ENCODE results near the gene NR3C2. TPM values are rescaled to one million over a fixed set of nuclear protein-coding genes. Genes with fewer than 3 reads are reported as not detected.
"Not testable (repeated sequence)": the region's sequence is repeated elsewhere in the genome, so short reads cannot be mapped to it uniquely, and the experiment has no call there.

NR3C2 gene
- polyA plus RNA-seq, 3 donors = 2.7 to 3.7 (median 3.1) TPM

DNA sequence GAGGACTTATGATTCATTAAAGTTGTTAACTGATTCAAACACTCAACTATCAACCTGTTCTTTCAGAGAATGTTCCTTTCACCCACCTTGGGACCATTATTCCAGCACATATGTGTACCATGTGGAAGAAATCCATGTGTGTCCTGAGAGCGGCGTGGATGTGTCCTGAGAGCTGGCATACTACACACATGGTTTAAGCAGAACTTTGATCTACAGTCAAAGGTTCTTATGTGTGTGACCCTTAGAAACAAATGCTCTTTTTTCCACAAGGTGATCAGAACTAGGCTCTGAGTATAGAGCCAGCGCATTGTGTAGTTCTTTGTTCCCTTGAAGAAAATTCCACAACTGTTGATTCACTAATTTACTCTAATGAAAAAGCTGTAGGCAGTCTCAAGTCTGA lies 332.0 kb downstream of the NR3C2 start:
- 95 to 98% (median 95%) methylated on average over 3 of the region's 3 CpGs for WGBS, 3 donors

DNA sequence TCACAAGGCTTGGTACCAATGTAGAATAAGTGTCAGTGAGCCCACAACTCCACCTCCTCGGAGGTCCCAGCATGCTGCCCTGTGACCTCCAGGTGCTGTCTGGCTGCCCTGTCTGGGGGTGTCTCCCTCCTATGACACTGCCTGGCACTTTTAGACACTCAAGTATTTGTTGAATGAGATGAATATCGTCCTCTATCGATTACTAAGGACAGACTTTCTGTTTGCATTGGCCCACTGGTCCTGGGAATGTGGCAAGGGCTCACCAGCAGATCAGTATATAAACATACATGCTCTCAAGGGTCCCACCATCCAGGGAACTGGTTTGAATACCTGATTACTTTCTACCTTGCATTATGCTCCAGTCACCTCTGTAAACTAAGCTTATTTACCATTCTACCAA lies 333.0 kb downstream of the NR3C2 start:
- 78 to 92% (median 87%) methylated on average over 3 of the region's 3 CpGs for whole genome bisulfite sequencing, 3 donors
- no peak overlapping the region for H3K27ac ChIP-seq (ENCODE audit: low read depth, low read length)

More for the DNA sequence above, 332.0 kb downstream of the NR3C2 start:
- no peak overlapping the region for H3K27ac ChIP-seq (ENCODE audit: low read depth, low read length)

DNA sequence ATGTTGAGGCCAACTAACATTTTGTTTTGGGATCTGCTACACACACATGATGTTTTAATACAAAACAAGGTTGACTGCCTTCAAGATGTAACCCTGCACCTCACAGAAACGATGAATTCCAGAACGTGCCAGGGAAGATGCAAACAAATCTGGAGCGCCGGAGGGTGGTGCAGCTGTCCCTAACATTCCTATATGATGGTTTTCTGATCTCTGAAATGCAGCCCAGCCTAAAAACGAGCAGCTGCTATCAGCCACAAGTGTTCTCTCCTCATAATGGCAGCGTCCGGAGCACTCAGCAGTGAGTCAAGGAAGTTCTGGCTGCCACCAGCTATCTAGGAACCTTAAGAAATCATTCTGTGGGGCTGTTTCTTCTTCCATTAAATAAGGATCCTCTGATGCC lies 333.4 kb downstream of the NR3C2 start:
- H3K27ac ChIP-seq (ENCODE audit: low read depth, low read length) = no peak overlapping the region
- 88 to 95% (median 93%) methylated on average over 7 of the region's 7 CpGs for WGBS, 3 donors

DNA sequence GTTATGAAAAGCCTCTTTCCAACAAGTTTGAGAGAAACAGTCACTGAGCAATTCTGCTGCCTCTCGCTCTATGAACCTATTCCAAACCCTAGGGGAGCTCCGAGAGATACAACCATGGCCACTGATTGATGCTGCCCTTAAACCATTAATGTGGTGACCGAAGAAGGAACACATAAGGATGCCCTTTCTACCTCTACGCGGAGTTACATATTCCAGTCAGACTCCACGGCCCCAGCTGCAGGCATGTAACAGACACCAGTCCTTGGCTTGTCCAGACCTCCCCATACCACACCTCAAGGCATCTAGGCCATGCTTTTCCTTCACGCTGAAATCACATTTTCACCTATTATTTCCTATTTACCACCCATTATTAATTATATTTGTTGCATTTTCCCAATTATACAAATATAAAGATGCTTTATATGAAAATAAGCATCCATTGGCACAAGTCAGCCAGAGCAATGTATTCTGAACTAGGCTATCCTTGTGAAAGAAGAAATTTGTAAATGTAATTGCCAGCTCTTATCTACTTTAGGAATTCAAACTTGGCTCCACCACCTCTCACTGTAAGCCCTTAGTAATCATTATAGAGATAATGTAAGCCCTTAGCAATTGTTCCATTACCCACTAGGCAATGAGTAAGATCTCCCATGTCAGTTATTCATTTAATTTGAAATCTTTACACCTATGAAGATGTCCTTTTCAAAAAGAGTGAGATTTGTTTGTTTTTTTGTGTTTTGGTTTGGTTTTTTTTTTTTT lies 338.4 kb downstream of the NR3C2 start:
- 92 to 96% (median 94%) methylated on average over 7 of the region's 7 CpGs for WGBS, 3 donors
- no peak overlapping the region for H3K27ac ChIP-seq (ENCODE audit: low read depth, low read length)

DNA sequence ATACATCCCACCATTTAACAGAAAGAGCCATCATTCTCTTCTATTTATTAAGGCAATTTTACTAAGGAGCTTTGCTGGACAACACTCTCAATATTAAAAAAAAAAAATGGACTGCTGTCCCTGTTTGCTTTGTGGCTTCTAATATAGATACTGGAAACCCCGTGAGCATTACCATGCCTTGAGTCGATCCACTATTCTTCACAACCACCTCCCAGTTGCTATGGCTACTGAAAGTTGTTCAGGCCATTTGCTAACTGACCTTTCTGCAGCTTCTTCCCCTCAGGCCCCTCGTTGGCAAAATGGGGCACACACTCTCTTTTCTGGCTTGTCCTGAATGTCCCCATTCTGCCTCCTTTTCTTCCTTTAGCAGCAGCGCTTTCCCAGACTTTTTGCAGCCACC lies 340.4 kb downstream of the NR3C2 start:
- no peak overlapping the region for H3K27ac ChIP-seq (ENCODE audit: low read depth, low read length)
- WGBS, 3 donors = 56 to 82% (median 71%) methylated on average over 4 of the region's 4 CpGs

DNA sequence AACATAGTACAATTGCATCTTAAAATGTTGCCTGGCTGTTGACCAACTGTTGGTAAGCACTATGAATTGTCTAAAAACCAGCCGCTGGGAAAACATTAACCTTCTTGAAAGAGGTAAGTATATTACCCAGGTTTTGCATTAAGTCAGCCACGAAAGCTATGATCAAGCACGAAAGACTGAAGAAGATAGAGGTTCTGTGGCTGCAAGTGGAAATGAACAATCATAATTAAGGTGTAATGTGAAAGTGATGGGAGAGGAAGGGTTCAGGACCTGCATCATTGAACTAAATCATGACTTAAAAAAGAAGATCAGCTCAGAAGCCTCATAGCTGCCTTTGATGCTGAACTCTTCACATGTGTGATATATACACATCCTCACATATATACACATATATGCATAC lies 341.0 kb downstream of the NR3C2 start:
- H3K27ac ChIP-seq (ENCODE audit: low read depth, low read length) = no peak overlapping the region
- WGBS, 3 donors = 63 to 96% (median 92%) methylated on average over 3 of the region's 3 CpGs

DNA sequence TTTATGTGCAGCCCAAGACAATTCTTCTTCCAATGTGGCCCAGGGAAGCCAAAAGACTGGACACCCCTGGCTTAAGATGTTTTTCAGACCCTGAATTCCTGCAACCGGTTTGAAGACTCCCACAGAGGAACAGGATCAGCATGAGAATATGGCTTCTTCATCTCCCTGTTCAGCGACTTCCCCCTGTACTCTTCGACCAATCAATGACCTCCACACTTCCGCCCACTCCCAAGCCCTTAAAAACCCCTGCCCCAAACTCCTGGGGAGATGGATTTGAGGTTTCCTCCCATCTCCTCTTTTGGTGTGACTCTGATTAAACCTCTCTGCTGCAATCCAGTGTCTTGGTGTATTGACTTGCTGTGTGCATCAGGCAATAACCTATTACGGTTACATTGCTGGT lies 344.4 kb downstream of the NR3C2 start:
- WGBS, 3 donors = 94 to 97% (median 94%) methylated on average over 5 of the region's 5 CpGs
- no peak overlapping the region for H3K27ac ChIP-seq (ENCODE audit: low read depth, low read length)

DNA sequence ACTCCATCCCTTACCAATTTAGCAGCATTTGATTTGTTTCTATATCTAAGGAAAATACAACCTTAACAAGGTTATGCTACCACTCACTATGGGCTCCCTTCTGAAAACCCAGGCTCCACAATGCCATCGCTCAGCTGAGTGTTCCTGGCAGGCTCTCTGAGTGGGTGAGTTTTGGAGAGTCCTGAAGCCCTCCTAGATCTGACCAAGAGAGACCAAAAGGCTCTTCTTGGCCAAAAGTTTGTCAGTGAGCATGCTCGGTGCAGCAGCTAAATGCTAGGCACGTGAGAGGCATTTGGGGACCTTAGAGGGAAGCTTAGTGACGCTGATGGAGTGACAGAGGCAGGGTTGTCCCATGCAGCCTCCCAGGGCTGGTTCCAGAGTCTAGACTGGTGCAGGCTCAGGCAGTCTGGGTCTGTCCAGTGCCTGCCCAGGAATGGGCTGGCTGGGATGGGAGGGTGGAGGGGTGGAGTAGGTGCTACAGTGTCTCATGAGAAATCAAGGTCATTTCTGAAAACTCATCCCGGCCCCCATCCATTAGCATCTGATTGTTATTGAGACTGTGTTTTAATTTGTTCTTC lies 346.8 kb downstream of the NR3C2 start:
- WGBS, 3 donors = 93 to 100% (median 97%) methylated on average over 5 of the region's 5 CpGs
- H3K27ac ChIP-seq (ENCODE audit: low read depth, low read length) = no peak overlapping the region

DNA sequence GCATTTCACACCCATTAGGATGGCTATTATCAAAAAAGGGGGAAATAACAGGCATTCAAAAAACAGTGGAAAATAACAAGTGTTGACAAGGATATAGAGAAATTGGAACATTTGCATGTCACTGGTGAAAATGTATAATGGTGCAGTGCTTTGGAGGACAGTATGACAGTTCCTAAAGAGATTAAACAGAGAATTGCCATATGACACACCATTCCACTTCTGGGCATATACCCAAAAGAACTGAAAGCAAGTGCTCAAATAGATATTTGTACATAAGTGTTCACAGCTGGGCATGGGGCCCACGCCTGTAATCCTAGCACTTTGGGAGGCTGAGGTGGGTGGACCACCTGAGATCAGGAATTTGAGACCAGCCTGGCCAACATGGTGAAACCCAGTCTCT lies 348.1 kb downstream of the NR3C2 start:
- H3K27ac ChIP-seq (ENCODE audit: low read depth, low read length) = no peak overlapping the region
- 91 to 100% (median 94%) methylated on average over 1 of the region's 1 CpG for WGBS, 3 donors

DNA sequence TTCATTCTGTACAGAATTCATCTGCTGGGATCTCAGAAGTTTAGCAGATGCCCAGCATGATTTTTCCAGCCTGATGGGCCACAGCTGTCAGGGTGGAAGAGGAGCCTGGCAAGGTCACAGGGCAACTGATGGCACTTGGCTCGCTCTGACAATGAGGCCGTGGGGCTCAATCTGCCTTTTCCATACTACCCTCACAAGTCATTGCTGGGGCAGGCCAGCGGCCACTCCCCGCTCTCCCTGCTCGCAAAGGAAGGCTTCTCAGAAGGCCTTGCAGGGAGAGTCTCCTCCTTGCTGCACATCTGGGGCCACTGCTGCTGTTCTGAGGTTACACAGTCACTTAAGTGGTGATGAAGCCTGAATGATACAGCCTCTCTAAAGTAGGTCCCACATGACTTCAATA lies 349.1 kb downstream of the NR3C2 start:
- H3K27ac ChIP-seq (ENCODE audit: low read depth, low read length) = no peak overlapping the region
- WGBS, 3 donors = 95 to 96% (median 95%) methylated on average over 5 of the region's 5 CpGs

DNA sequence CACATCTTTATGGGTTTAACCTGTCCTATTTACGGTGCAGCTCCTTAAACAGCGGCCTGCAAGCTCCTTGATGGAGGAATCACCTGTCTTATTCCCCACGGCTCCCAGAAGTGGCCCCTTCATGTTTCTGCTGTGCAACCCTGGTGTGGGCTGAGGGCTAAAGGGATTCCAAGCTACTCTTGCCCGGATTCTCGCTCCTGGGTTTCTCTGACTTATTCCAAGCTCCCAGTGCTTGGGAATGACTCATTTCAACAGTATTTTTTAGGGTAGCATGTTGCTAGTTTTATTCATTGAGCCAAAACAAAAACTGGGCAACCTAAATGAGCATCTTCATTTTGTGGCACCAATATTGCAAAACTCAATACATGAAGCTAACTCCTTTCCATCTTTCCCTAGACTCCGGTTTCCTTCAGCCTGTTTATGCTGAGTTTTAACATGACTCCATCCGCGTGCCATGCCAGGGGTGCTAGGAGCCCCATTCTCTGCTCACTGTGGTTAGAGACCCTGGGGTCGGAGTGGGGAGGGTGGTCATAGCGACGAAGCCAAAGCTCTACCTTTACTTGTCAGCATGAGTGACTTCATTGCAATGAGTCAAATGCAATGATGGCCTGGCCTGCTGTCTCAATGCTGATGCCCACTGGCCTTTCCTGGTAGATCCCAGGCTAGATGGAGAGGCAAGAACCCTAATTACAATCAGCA lies 349.7 kb downstream of the NR3C2 start:
- 94 to 96% (median 95%) methylated on average over 11 of the region's 11 CpGs for WGBS, 3 donors
- H3K27ac ChIP-seq (ENCODE audit: low read depth, low read length) = no peak overlapping the region

DNA sequence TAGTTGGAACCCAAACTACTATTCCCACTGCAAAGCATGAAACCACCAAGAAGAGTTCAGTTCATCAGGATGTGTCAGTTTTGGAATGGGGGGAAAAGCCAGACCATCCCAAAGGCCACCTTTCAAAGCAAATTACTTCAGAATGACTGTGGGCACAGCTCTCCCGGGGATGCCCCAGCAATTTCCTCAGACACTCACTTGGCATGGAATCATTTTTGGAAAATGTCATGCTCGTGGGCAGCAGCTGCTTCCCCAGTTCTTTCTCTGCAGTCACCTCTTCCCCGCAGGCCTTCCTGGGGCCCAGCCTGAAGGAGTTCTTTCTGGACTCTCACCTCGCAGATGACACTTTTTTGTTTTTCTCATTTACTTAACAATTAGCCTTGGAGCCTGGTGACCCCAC lies 350.3 kb downstream of the NR3C2 start:
- no peak overlapping the region for H3K27ac ChIP-seq (ENCODE audit: low read depth, low read length)
- 79 to 86% (median 81%) methylated on average over 4 of the region's 4 CpGs for WGBS, 3 donors

DNA sequence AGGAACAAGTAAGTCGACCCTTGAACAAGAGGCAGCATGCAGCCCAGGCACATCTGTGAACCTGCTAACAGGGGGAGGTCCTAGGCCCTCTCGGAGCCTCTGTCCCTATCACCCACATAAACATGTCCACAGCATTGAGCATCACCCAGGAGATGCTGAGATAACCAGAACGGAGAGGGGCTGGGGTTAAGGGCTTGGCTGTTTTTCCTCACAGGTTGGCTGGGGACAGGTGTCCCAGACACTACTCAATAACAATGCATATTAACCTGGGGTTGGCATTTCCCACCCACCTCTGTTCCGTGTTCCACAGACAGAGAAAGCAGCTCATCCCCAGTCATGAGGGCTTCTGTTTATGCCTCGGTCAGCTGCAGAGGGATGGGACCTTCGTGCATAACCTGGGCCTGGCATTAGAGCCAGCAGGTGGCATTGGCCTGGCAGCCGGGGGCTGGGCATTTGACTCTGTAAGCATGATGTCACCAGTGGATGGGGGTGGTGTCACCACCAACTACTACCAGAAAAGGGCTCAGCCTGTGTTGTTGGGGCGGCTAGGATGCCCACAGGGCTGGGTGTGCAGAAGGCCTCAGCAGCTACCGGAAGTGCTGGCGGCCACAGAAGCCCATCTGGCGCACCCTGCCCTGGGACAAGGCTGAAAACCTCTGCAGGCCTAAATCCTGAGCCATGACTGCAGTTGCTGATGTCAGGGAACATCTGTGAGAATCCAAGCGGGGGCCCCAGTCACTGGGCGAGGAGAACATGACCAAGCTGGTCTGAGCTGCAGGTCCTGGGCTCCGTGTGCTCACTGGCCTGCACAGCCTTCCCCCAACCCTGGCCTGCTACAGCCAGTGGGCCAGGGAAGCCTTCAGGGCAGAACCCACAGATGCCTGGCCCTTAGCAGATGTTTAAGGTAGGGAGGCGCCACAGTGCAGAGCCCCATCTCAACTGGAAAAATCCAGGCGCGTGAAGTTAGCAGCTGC lies 351.4 kb downstream of the NR3C2 start:
- 94 to 95% (median 95%) methylated on average over 17 of the region's 17 CpGs for WGBS, 3 donors
- H3K27ac ChIP-seq (ENCODE audit: low read depth, low read length) = no peak overlapping the region

DNA sequence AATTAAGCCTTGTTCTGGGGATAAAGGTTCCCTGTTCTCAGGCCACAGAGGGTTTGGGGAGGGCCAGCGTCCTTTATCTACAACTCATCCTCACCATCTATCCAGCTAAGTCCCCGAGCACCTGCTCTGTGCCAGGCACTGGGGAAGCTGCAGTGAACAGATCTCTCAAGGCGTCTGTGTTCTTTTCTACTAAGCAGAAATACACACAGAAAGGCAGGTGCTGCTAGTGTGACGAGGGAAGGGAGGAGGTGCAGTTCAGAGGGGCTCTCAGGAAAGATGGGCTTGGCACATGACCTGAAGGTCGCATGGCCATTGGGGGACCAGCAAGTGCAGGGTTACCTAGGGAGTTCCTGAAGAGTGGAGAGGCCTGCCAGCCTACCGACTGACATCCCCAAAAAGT lies 352.2 kb downstream of the NR3C2 start:
- WGBS, 3 donors = 89 to 91% (median 90%) methylated on average over 6 of the region's 6 CpGs
- no peak overlapping the region for H3K27ac ChIP-seq (ENCODE audit: low read depth, low read length)

DNA sequence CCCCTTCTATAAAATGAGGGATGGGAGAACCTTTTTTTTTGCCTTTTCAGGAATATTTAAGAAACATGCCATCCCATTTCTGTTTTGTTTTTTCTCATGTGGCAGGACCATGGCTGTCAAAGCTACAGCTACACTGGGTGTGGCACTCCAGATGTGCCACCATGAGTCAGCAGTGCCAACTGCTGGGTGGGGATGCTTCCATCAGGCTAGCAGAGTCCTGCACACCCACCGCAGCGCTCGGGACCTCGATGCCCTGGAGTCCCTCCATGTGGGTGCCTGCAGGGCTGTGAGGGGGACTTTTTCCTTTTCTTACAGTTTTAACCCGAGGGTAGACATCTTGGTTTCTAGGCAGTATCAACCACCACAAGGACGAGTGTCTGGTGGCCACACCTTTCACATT lies 352.6 kb downstream of the NR3C2 start:
- WGBS, 3 donors = 88 to 95% (median 94%) methylated on average over 6 of the region's 6 CpGs
- no peak overlapping the region for H3K27ac ChIP-seq (ENCODE audit: low read depth, low read length)

DNA sequence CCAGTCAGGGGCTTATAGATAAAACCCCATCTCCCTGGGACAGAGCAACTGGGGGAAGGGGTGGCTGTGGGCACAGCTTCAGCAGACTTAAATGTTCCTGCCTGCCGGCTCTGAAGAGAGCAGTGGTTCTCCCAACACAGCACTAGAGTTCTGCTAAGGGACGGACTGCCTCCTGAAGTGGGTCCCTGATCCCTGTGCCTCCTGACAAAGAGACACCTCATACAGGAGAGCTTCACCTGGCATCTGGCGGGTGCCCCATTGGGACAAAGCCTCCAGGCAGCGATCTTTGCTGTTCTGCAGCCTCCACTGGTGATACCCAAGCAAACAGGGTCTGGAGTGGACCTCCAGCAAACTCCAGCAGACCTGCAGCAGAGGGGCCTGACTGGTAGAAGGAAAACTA lies 359.1 kb downstream of the NR3C2 start:
- not testable (repeated sequence) for H3K27ac ChIP-seq (ENCODE audit: low read depth, low read length)
- WGBS, 3 donors = 95 to 99% (median 99%) methylated on average over 4 of the region's 4 CpGs

DNA sequence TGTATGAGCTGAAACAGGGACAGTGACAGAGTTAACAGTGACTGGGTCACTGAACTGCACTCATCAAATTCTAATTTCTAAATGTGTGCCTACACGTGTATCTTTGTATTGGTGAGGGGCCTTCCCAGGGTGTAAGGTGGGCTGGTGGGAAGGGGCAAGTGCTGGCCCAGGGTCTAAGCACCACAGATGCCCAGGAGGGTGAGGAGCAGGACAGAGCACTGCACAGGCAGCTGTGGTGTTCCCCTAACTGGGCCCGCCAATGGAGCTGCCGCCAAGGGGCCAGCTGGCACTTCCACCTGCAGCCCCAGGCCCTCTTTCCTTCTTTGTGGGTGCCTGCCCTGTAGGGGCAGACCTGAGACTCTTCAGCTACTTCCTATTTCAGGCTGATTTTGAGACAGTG lies 360.5 kb downstream of the NR3C2 start:
- 86 to 95% (median 95%) methylated on average over 3 of the region's 3 CpGs for WGBS, 3 donors
- H3K27ac ChIP-seq (ENCODE audit: low read depth, low read length) = no peak overlapping the region

DNA sequence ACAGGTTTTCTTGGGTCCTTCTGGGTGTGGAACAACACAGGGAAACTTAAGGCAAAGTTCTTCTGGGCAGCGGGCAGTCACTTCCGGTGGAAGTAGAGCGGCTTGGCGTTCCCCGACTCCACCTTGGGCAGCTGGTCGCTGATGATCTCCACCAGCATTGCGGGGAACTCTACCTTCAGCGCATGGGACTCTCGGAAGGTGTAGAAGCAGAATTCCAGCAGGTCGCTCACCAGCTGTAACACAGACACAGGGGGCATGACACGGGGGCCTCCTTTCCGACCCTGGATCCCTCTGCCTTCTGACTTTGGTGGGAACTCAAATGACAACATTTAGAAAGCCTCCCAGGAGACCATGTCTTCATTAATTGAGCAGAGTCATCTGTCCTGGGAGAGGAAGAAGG lies 360.9 kb downstream of the NR3C2 start:
- WGBS, 3 donors = 97 to 98% (median 98%) methylated on average over 12 of the region's 12 CpGs
- H3K27ac ChIP-seq (ENCODE audit: low read depth, low read length) = no peak overlapping the region

DNA sequence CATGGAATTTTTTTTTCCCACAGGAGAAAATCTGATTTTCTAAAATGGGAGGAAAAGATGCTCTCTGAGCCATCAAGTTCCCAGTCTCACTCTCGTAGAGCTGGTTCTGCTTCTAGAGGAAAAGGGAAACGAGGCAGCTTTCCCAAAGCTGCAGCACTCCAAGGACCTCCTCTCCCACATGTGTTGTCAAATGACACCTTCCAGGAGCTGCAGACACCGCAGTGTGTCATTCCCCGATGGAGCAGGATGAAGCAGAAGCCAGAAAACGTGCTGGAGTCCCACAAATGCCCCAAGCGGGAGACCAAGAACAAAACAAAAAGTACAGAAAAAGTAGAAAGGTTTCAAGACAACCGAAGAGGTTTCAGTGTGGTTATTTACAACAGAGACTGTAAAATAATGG lies 362.3 kb downstream of the NR3C2 start:
- WGBS, 3 donors = 77 to 80% (median 77%) methylated on average over 7 of the region's 7 CpGs
- no peak overlapping the region for H3K27ac ChIP-seq (ENCODE audit: low read depth, low read length)

Measured in adipose tissue (tissue), 3 donors.